Endothelial cell (in vitro differentiated cells): Measurements from ENCODE around the gene SENP8. TPM values are rescaled to one million over a fixed set of nuclear protein-coding genes. Genes with fewer than 3 reads are reported as not detected.
A peak's percentile ranks its signal among the peaks of the same experiment; 100 is the strongest.

Experiments used
- DNase-seq: peaks from one replicate; pipeline ENCODE4 v3.0.0; 2021; ENCODE audit warnings: low spot score
- H3K27ac Mint-ChIP-seq: one replicate; pipeline ENCODE4 v1.8.0; 2021; ENCODE audit warnings: mixed read lengths, inconsistent platforms; ENCODE audit not compliant: unreplicated experiment
- H3K27me3 Mint-ChIP-seq: one replicate; pipeline ENCODE4 v1.8.0; 2021; ENCODE audit warnings: mild to moderate bottlenecking, moderate library complexity, mixed read lengths, inconsistent platforms; ENCODE audit not compliant: unreplicated experiment
- H3K36me3 Mint-ChIP-seq: one replicate; pipeline ENCODE4 v1.8.0; 2021; ENCODE audit warnings: mild to moderate bottlenecking, low read depth, mixed read lengths, inconsistent platforms; ENCODE audit not compliant: unreplicated experiment
- H3K4me1 Mint-ChIP-seq: one replicate; pipeline ENCODE4 v1.8.0; 2021; ENCODE audit warnings: mild to moderate bottlenecking, mixed read lengths, inconsistent platforms; ENCODE audit not compliant: unreplicated experiment
- H3K4me3 Mint-ChIP-seq: one replicate; pipeline ENCODE4 v1.8.0; 2021; ENCODE audit warnings: mild to moderate bottlenecking, mixed read lengths, inconsistent platforms; ENCODE audit not compliant: unreplicated experiment
- H3K9me3 Mint-ChIP-seq: one replicate; pipeline ENCODE4 v1.8.0; 2021; ENCODE audit warnings: mixed read lengths, inconsistent platforms; ENCODE audit not compliant: unreplicated experiment
- total RNA-seq: library from RNA; stranded (reverse); fragmentation: NEBNext Ultra II Directional; extraction: Animal tissue kit (Norgen Biotek cat#: 25700); gene quantifications from one replicate; pipeline ENCODE4 v1.2.1, GENCODE V29; 2021; ENCODE audit not compliant: unreplicated experiment
- TF ChIP-seq, protein P1 (sequence below): fragments of 200-600 bp; sonication (generic); IDR thresholded peaks from one replicate; pipeline ENCODE4 v1.5.0; 2021; ENCODE audit warnings: antibody characterized with exemption; ENCODE audit not compliant: unreplicated experiment

The SENP8 gene
- total RNA-seq, 1 donor from 2014 or later, result 4.1 TPM

GRCh38 chr15:72176743-72177142, 58.5 kb downstream of the SENP8 start:
- no peaks in the 10 kb centered on the region for H3K9me3 Mint-ChIP-seq
- peaks cover 9% of the 10 kb centered on the region for H3K4me1 Mint-ChIP-seq
- H3K4me3 Mint-ChIP-seq, result no peak overlapping the region
- TF ChIP-seq, protein P1, sequence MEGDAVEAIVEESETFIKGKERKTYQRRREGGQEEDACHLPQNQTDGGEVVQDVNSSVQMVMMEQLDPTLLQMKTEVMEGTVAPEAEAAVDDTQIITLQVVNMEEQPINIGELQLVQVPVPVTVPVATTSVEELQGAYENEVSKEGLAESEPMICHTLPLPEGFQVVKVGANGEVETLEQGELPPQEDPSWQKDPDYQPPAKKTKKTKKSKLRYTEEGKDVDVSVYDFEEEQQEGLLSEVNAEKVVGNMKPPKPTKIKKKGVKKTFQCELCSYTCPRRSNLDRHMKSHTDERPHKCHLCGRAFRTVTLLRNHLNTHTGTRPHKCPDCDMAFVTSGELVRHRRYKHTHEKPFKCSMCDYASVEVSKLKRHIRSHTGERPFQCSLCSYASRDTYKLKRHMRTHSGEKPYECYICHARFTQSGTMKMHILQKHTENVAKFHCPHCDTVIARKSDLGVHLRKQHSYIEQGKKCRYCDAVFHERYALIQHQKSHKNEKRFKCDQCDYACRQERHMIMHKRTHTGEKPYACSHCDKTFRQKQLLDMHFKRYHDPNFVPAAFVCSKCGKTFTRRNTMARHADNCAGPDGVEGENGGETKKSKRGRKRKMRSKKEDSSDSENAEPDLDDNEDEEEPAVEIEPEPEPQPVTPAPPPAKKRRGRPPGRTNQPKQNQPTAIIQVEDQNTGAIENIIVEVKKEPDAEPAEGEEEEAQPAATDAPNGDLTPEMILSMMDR, result no peak
- DNase-seq, result no peak
- no peak overlapping the region for H3K27ac Mint-ChIP-seq
- peaks cover 2% of the 10 kb centered on the region for H3K27me3 Mint-ChIP-seq
- H3K36me3 Mint-ChIP-seq, result no peaks in the 10 kb centered on the region

- TF ChIP-seq, protein P1, result no peak
- Mint-ChIP-seq H3K36me3 (no peaks in the 10 kb centered on the region), H3K27me3 (peaks cover 2% of the 10 kb centered on the region), H3K27ac (peak overlapping the region; percentile 18), H3K4me1 (peaks cover 9% of the 10 kb centered on the region), H3K4me3 (no peak overlapping the region), H3K9me3 (no peaks in the 10 kb centered on the region)
- no peak for DNase-seq
Measured at GRCh38 chr15:72178976-72179585, 60.9 kb downstream of the SENP8 start.

GRCh38 chr15:72179950-72180581, 61.9 kb downstream of the SENP8 start:
- peak; percentile 65 for DNase-seq
- Mint-ChIP-seq H3K36me3 (no peaks in the 10 kb centered on the region), H3K4me1 (peaks cover 9% of the 10 kb centered on the region), H3K9me3 (no peaks in the 10 kb centered on the region), H3K4me3 (no peak overlapping the region), H3K27me3 (peaks cover under 1% of the 10 kb centered on the region), H3K27ac (peak overlapping the region; percentile 89)
- TF ChIP-seq, protein P1, result no peak

DNA sequence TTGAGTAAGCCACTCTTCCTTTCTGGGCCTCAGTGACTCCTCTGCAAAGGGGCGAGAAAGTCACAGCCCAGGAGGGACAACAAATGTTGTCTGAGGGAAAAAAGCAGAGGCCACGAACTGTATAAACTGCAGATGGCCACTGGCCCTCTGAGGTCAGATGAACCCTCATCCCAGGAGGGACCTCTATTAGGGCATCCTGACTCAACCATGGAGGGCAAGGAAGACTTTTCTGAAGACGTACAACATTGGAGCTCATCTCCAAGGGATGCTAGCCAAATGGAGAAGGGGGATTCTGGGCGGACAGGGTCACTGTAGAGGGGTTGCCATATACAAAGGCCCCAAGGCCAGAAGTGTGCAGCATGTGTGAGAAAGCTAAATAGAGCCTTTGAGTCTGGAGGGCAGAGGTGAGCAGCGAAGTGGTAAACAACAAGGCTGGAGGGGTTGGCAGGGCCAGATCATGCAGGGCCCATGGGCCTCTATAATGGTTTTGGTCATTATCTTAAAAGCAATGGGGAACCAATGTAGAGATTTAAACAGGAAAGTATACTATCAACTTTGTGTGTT, 62.6 kb downstream of the SENP8 start:
- no peak for DNase-seq
- TF ChIP-seq, protein P1, result no peak
- Mint-ChIP-seq H3K36me3 (no peaks in the 10 kb centered on the region), H3K27ac (peak overlapping the region; percentile 53), H3K4me1 (peaks cover 9% of the 10 kb centered on the region), H3K27me3 (no peaks in the 10 kb centered on the region), H3K9me3 (no peaks in the 10 kb centered on the region), H3K4me3 (no peak overlapping the region)

- TF ChIP-seq, protein P1, result no peak
- no peaks in the 10 kb centered on the region for H3K9me3 Mint-ChIP-seq
- peaks cover 9% of the 10 kb centered on the region for H3K4me1 Mint-ChIP-seq
- no peak overlapping the region for H3K27ac Mint-ChIP-seq
- no peak for DNase-seq
- no peaks in the 10 kb centered on the region for H3K27me3 Mint-ChIP-seq
- H3K36me3 Mint-ChIP-seq, result no peaks in the 10 kb centered on the region
- H3K4me3 Mint-ChIP-seq, result no peak overlapping the region
Measured at GRCh38 chr15:72182244-72182643, 64.0 kb downstream of the SENP8 start.
